Mesendoderm (in vitro differentiated cells): ENCODE measurements around the gene KL.

Source experiments
- DNase-seq: peaks from one replicate; pipeline ENCODE4 v3.0.0; 2013
- H2AK5ac ChIP-seq: 2 replicates; pipeline ENCODE4 v1.6.1; 2013; ENCODE audit warnings: low read length, inconsistent platforms
- H2BK120ac ChIP-seq: 2 replicates; pipeline ENCODE4 v1.6.1; 2013; ENCODE audit warnings: low read depth, mild to moderate bottlenecking, low read length, moderate library complexity, mixed read lengths
- H2BK15ac ChIP-seq: replicated peaks from 2 replicates; pipeline ENCODE4 v1.6.1; 2013; ENCODE audit warnings: low read depth, mild to moderate bottlenecking, moderate library complexity
- H2BK5ac ChIP-seq: 2 replicates; pipeline ENCODE4 v1.6.1; 2013; ENCODE audit warnings: low read length, inconsistent platforms
- H3K18ac ChIP-seq: 2 replicates; pipeline ENCODE4 v1.6.1; 2013; ENCODE audit warnings: mild to moderate bottlenecking, low read length, mixed read lengths
- H3K23ac ChIP-seq: one replicate; pipeline ENCODE4 v1.6.1; 2013; ENCODE audit warnings: low read length
- H3K27ac ChIP-seq: 2 replicates; pipeline ENCODE4 v1.5.1; 2013; ENCODE audit warnings: low read depth, mild to moderate bottlenecking, inconsistent platforms, low read length, moderate library complexity
- H3K27me3 ChIP-seq: 2 replicates; pipeline ENCODE4 v1.6.1; 2013; ENCODE audit warnings: low read length, control low read depth, mild to moderate bottlenecking, inconsistent platforms; ENCODE audit not compliant: insufficient read depth, poor library complexity
- H3K36me3 ChIP-seq: 2 replicates; pipeline ENCODE4 v1.6.1; 2013; ENCODE audit warnings: low read length, inconsistent platforms; ENCODE audit not compliant: control insufficient read depth, insufficient read depth
- H3K4ac ChIP-seq: one replicate; pipeline ENCODE4 v1.6.1; 2013; ENCODE audit warnings: low read depth, mild to moderate bottlenecking, low read length, moderate library complexity
- H3K4me1 ChIP-seq: 2 replicates; pipeline ENCODE4 v1.6.1; 2013; ENCODE audit warnings: low read depth, low read length, inconsistent platforms; ENCODE audit not compliant: control insufficient read depth
- H3K4me2 ChIP-seq: 2 replicates; pipeline ENCODE4 v1.6.1; 2013; ENCODE audit warnings: low read length
- H3K4me3 ChIP-seq: 2 replicates; pipeline ENCODE4 v1.5.1; 2013; ENCODE audit warnings: mild to moderate bottlenecking, low read length
- H3K56ac ChIP-seq: one replicate; pipeline ENCODE4 v1.6.1; 2013; ENCODE audit warnings: low read length
- H3K79me1 ChIP-seq: 2 replicates; pipeline ENCODE4 v1.6.1; 2013; ENCODE audit warnings: low read length, inconsistent platforms
- H3K79me2 ChIP-seq: 2 replicates; pipeline ENCODE4 v1.6.1; 2013; ENCODE audit warnings: mild to moderate bottlenecking, low read length; ENCODE audit not compliant: control insufficient read depth, insufficient read depth
- H3K9ac ChIP-seq: 2 replicates; pipeline ENCODE4 v1.6.1; 2013; ENCODE audit warnings: low read length, inconsistent platforms
- H4K5ac ChIP-seq: one replicate; pipeline ENCODE4 v1.6.1; 2013; ENCODE audit warnings: low read length
- H4K8ac ChIP-seq: one replicate; pipeline ENCODE4 v1.6.1; 2013; ENCODE audit warnings: low read depth, mild to moderate bottlenecking, control low read depth, low read length, moderate library complexity
- WGBS: extraction: QIAGEN DNeasy Blood & Tissue Kit; methylation state at CpG from one replicate; pipeline ENCODE4 v1.1.7; 2013; ENCODE audit warnings: low lambda C conversion rate, missing lambda C conversion rate; ENCODE audit not compliant: insufficient coverage; ENCODE audit errors: extremely low coverage; 5-methylcytosine and 5-hydroxymethylcytosine counted together

KL gene

GRCh38 chr13:33092073-33092987, 76.1 kb downstream of the KL start:
- no peak overlapping the region for H3K4ac ChIP-seq
- no peak overlapping the region for H3K23ac ChIP-seq
- no peak for DNase-seq
- H3K79me1 ChIP-seq, result no peaks in the 10 kb centered on the region
- no peaks in the 10 kb centered on the region for H3K36me3 ChIP-seq
- no peak overlapping the region for H3K27ac ChIP-seq
- no peak overlapping the region for H3K4me3 ChIP-seq
- H3K27me3 ChIP-seq, result no peaks in the 10 kb centered on the region
- no peak overlapping the region for H4K5ac ChIP-seq
- peaks cover 3% of the 10 kb centered on the region for H3K4me1 ChIP-seq
- H3K18ac ChIP-seq, result no peak overlapping the region
- WGBS, result no CpG with 5 or more reads among the region's 11 CpGs
- no peaks in the 10 kb centered on the region for H3K79me2 ChIP-seq
- H2AK5ac ChIP-seq, result no peak overlapping the region
- no peak overlapping the region for H3K56ac ChIP-seq
- H2BK5ac ChIP-seq, result no peak overlapping the region
- H3K4me2 ChIP-seq, result no peak overlapping the region
- no peak overlapping the region for H4K8ac ChIP-seq
- H2BK15ac ChIP-seq, result no peak overlapping the region
- no peak overlapping the region for H2BK120ac ChIP-seq
- H3K9ac ChIP-seq, result no peak overlapping the region

- Histone ChIP-seq H2AK5ac (no peak overlapping the region), H3K27ac (no peak overlapping the region), H3K27me3 (no peaks in the 10 kb centered on the region), H3K9ac (no peak overlapping the region), H3K79me1 (no peaks in the 10 kb centered on the region), H3K56ac (no peak overlapping the region), H3K4ac (no peak overlapping the region), H3K4me3 (no peak overlapping the region), H2BK15ac (no peak overlapping the region), H3K18ac (no peak overlapping the region), H3K23ac (no peak overlapping the region), H3K79me2 (no peaks in the 10 kb centered on the region), H3K4me2 (no peak overlapping the region), H2BK5ac (no peak overlapping the region), H3K4me1 (peaks cover 7% of the 10 kb centered on the region), H2BK120ac (no peak overlapping the region), H4K8ac (no peak overlapping the region), H4K5ac (no peak overlapping the region), H3K36me3 (no peaks in the 10 kb centered on the region)
- no peak for DNase-seq
- no CpG with 5 or more reads among the region's 2 CpGs for WGBS
Measured at GRCh38 chr13:33096886-33097605, 80.8 kb downstream of the KL start.

GRCh38 chr13:33099860-33100259, 83.6 kb downstream of the KL start:
- H3K79me1 ChIP-seq, result no peaks in the 10 kb centered on the region
- H3K79me2 ChIP-seq, result no peaks in the 10 kb centered on the region
- H4K8ac ChIP-seq, result no peak overlapping the region
- H3K4ac ChIP-seq, result no peak overlapping the region
- H4K5ac ChIP-seq, result no peak overlapping the region
- no peak overlapping the region for H3K4me2 ChIP-seq
- no peak overlapping the region for H3K56ac ChIP-seq
- no peak overlapping the region for H3K18ac ChIP-seq
- no peaks in the 10 kb centered on the region for H3K36me3 ChIP-seq
- no peak overlapping the region for H2BK120ac ChIP-seq
- H3K4me1 ChIP-seq, result peaks cover 4% of the 10 kb centered on the region
- H3K9ac ChIP-seq, result no peak overlapping the region
- no peak overlapping the region for H2BK5ac ChIP-seq
- H3K27me3 ChIP-seq, result no peaks in the 10 kb centered on the region
- no peak overlapping the region for H3K27ac ChIP-seq
- peak; percentile 90 for DNase-seq
- WGBS, result no CpG with 5 or more reads among the region's 3 CpGs
- H3K23ac ChIP-seq, result no peak overlapping the region
- H2BK15ac ChIP-seq, result no peak overlapping the region
- no peak overlapping the region for H2AK5ac ChIP-seq
- no peak overlapping the region for H3K4me3 ChIP-seq

- Histone ChIP-seq H3K36me3 (no peaks in the 10 kb centered on the region), H3K79me2 (no peaks in the 10 kb centered on the region), H3K4ac (no peak overlapping the region), H3K4me3 (no peak overlapping the region), H2BK120ac (no peak overlapping the region), H4K8ac (no peak overlapping the region), H3K27ac (no peak overlapping the region), H3K27me3 (no peaks in the 10 kb centered on the region), H3K79me1 (no peaks in the 10 kb centered on the region), H3K18ac (no peak overlapping the region), H2BK5ac (no peak overlapping the region), H2BK15ac (no peak overlapping the region), H3K9ac (no peak overlapping the region), H3K23ac (no peak overlapping the region), H2AK5ac (no peak overlapping the region), H3K4me1 (peaks cover 4% of the 10 kb centered on the region), H3K4me2 (no peak overlapping the region), H4K5ac (no peak overlapping the region), H3K56ac (no peak overlapping the region)
- WGBS, result no CpG with 5 or more reads among the region's 3 CpGs
- no peak for DNase-seq
Measured at GRCh38 chr13:33100886-33101285, 84.7 kb downstream of the KL start.

- H3K23ac ChIP-seq, result no peak overlapping the region
- WGBS, result no CpG with 5 or more reads among the region's 2 CpGs
- no peak overlapping the region for H3K27ac ChIP-seq
- H3K4me2 ChIP-seq, result no peak overlapping the region
- H4K8ac ChIP-seq, result no peak overlapping the region
- no peak overlapping the region for H3K18ac ChIP-seq
- no peaks in the 10 kb centered on the region for H3K79me2 ChIP-seq
- no peak overlapping the region for H2BK120ac ChIP-seq
- H2BK5ac ChIP-seq, result no peak overlapping the region
- H3K9ac ChIP-seq, result no peak overlapping the region
- no peak overlapping the region for H3K4me3 ChIP-seq
- H3K27me3 ChIP-seq, result no peaks in the 10 kb centered on the region
- no peaks in the 10 kb centered on the region for H3K79me1 ChIP-seq
- no peak overlapping the region for H2AK5ac ChIP-seq
- H3K4me1 ChIP-seq, result peaks cover 4% of the 10 kb centered on the region
- H3K56ac ChIP-seq, result no peak overlapping the region
- H2BK15ac ChIP-seq, result no peak overlapping the region
- DNase-seq, result no peak
- H4K5ac ChIP-seq, result no peak overlapping the region
- no peak overlapping the region for H3K4ac ChIP-seq
- no peaks in the 10 kb centered on the region for H3K36me3 ChIP-seq
Measured at GRCh38 chr13:33101835-33102234, 85.6 kb downstream of the KL start.
